Activated CD4-positive, alpha-beta T cell treated with anti-CD3 and anti-CD28 coated beads, Interleukin-2, amount 50 U/mL, for 16 hours (primary cell): ENCODE data around the gene DMRTC2.

Source experiments
- DNase-seq: peaks from one replicate; pipeline ENCODE4 v3.0.0-alpha.2; 2020

DMRTC2 gene

DNA sequence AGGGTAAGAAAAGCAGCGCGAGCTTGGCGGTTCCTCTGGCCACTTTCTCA lies at the start of gene DMRTC2:
Gene DMRTC2, plus strand, starts transcription at position 42 of the 50 bp plus-strand sequence. CDS start 2,387 bp downstream, outside the sequence.
- DNase-seq, result no peak

- DNase-seq, result no peak
Measured at GRCh38 chr19:41796362-41796761, 48.5 kb upstream of the DMRTC2 start, which contains the start of gene CEACAM3. Gene CEACAM3, plus strand, starts transcription at chr19:41796587. Its CDS starts 91 bp downstream, at chr19:41796678.

DNA sequence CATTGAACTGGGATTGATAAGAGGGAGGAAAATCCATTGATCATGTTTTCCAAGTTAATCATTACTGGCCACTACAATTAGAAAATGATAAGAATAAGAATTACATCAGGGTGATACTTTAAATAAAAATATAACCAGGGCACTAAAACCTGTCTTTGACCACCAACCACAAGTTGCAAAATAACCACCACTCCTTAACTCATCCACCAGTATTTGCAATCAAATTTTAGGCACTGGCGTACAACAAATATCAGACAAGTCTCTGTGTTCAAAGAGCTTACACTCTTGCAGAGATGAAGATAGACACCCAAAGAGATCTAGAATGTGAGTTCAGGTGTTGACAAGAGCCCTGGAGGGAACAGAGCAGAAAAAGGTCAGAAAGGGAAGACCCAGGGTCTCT lies 47.9 kb upstream of the DMRTC2 start:
- no peak for DNase-seq

- no peak for DNase-seq
Measured at GRCh38 chr19:41799444-41800000, 45.3 kb upstream of the DMRTC2 start.

DNA sequence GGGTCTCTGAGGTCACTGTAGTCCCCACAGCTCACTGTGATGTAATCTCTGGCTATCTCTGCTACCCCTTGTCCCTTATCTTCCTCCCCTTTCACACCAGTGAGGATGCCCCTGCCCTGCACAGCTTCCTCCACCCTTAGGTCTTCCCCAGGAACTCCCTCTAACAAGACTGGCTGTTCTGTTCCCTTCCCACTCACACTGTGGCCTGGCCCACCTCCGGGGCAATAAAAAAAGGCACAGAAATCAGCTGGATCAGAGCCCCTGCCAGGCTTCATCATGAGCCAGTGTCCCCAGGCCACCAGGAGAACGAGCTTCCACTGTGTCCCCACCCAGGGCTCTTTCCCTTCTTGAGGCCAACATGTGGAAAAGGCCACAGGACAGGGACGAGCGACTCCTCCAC lies 43.8 kb upstream of the DMRTC2 start:
- DNase-seq, result no peak

GRCh38 chr19:41801792-41802211 lies 43.0 kb upstream of the DMRTC2 start:
- no peak for DNase-seq

- DNase-seq, result no peak
Measured at GRCh38 chr19:41802770-41803169, 42.1 kb upstream of the DMRTC2 start.

GRCh38 chr19:41804336-41804735 lies 40.5 kb upstream of the DMRTC2 start:
- no peak for DNase-seq

- no peak for DNase-seq
Measured at GRCh38 chr19:41807176-41807575, 37.7 kb upstream of the DMRTC2 start.

- no peak for DNase-seq
Measured at GRCh38 chr19:41808663-41809566, 35.9 kb upstream of the DMRTC2 start.

- DNase-seq, result no peak
Measured at GRCh38 chr19:41810301-41810700, 34.5 kb upstream of the DMRTC2 start.

GRCh38 chr19:41811036-41811435 lies 33.8 kb upstream of the DMRTC2 start:
- no peak for DNase-seq

DNA sequence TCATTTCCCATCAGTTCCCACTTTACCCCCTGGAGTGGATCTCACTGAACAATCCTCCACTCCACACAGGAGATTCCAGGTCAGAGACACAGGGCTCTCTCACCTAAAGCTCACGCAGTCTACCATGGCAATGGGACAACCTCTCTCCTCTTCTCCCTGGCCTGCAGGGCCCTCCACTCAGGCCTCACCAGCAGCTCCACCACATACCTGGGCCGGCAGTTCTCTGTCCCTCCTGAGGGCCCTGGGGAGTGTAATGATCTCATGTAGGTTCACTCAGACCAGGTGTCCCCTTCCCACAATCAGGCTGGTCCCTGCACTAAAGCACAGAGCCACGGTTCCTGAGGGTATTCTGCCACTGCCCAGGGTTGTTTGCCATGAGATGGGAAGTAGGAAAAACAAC lies 32.9 kb upstream of the DMRTC2 start:
- DNase-seq, result no peak

GRCh38 chr19:41813911-41814310 lies 30.9 kb upstream of the DMRTC2 start:
- DNase-seq, result no peak

DNA sequence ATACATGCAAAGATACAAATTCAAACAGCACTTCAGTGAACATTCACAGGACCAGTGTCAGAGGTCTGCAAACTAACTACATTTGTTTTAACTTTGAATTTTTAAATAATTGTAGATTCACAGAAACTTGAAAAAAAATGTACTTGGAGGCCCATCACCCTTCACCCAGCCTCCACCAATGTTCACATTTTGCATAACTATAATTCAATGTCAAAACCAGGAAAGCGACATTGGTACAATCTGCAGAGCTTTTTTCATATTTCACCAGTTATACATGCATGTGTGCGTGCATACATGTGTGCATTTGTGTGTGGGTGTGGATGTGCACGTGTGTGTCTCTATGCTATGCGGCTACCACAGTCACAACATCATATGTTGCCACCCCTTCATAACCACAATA lies 29.5 kb upstream of the DMRTC2 start:
- no peak for DNase-seq

- no peak for DNase-seq
Measured at GRCh38 chr19:41816761-41817160, 28.1 kb upstream of the DMRTC2 start.

- peak; percentile 64 for DNase-seq
Measured at GRCh38 chr19:41821003-41821735, 23.7 kb upstream of the DMRTC2 start.

DNA sequence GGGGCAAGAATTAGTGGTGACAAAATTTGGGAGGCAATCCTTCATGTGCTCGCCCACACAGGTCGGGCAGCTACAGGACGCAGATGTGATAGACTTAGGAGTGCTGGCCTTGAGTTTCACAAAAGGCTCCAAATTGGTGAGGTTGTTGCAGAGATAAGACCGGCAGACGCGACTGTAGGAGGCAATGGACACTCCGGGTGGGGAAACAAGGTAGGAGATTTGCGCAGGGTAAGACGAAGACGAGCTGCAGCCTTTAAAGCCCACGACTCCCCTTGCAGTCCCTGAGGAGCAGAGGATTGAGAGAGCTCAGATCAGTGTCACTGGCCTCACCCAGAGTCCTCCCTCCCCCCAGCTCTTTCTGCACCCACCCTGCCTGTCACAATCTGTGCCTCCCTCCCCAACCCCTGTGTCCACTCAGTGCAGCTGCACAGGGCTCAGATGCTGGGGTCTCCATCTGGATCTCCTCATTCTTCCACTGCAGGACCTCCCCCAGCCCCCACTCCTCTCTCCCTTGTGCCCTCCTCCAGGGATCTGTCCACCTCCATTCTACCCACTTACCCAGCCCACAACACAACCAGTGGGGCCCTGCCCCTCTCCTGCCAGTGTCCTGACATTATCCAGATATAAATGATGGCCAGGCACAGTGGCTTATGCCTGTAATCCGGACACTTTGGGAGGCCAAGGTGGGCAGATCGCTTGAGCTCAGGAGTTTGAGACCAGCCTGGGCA lies 6.7 kb upstream of the DMRTC2 start:
- no peak for DNase-seq

- DNase-seq, result no peak
Measured at GRCh38 chr19:41839211-41839610, 5.6 kb upstream of the DMRTC2 start.

DNA sequence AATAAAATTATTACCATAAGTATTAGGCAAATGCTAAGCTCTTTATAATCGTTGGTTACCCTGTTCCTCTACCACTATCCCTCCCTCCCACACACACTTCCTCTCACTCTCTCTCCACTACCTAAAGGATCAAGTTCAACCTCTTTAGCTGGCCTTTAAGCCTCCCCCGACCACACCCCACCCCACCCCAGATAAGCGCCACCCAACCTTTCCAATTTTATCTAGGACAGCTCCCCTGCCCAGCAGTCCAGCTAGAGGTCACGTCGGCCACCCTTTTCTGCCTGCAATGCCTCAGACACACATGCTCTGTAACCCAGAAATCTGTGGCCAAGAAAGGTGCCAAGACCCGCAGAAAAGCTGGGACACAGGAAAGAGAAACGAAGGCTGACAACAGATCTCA lies 1.5 kb upstream of the DMRTC2 start:
- no peak for DNase-seq

DNA sequence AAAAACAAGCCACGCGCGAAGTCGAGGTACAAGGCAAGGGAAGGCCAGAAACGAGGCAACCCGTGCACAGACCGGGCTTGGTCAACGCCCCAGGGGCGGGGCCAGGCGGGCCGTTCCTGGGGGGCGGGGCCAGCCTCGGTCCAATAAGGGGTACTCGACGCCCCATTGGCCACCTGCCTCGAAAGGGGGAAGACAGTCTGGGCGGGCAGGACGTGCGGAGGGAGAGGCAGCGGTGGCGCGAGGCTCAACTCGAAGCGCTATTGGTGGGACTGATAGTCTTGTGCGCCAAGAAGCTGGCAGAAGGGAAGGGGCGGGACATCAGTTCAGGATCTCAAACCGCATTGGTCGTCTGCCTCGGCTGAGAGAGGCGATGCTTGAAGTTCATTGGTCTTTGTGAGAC lies 241 bp upstream of the DMRTC2 start, which contains the start of gene LYPD4:
Gene LYPD4, minus strand, starts transcription at position 83 of the 400 bp plus-strand sequence. CDS start 5,398 bp downstream, outside the sequence.
- DNase-seq, result no peak

DNA sequence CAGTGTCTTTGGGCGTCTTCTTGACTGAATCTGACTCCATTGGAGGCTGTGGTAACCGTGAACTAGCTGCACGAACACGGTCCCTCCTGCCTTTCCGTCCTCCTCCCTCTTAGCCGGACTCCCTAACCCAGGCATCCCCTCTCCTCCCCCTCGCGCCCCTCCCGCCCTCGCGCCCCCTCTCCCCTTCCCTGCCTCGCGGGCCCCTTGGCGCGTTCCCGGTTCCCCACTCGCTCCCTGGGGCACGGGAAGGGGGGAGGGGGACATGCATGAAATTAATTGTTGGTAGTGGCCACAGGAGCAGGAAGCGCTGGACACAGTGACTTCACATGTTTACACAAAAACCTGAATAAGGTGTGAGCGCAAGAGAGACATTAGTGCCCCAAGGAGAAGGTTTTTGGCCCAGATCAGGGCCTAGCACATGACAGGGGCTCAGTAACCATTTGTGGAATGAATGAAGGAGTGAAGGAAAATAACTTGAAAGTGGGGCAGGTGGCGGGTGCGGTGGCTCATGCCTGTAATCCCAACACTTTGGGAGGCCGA lies 279 bp downstream of the DMRTC2 start:
- no peak for DNase-seq
